DMS114 treated with DMSO at 0.1 percent for 48 hours (cell line): ENCODE results near the gene TAS2R42.

Source experiments
- DNase-seq: peaks from one replicate; lab custom pipeline; 2025; ENCODE audit not compliant: unreplicated experiment; lab: John Stamatoyannopoulos, UW

The TAS2R42 gene, protein sequence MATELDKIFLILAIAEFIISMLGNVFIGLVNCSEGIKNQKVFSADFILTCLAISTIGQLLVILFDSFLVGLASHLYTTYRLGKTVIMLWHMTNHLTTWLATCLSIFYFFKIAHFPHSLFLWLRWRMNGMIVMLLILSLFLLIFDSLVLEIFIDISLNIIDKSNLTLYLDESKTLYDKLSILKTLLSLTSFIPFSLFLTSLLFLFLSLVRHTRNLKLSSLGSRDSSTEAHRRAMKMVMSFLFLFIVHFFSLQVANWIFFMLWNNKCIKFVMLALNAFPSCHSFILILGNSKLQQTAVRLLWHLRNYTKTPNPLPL

DNA sequence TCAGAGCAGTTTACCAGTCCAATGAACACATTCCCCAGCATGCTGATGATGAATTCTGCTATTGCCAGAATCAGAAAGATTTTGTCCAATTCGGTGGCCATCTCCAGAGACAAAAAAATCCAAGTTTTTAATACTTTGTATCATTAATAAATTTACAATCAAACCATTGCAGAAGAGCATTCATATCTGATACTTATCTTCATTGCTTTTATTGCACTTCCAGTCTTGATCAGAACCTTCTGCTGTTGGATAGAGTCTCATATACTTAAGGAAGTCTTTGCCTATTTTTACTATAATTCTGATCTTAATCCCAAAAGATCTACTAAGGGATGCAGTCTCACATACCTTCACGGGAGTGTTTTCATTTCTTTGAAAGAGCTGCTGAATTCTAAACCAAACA, at the start of gene TAS2R42:
Gene TAS2R42, minus strand, starts transcription at position 101 of the 400 bp plus-strand sequence. Its CDS starts 0 bp downstream, at position 101.
- no peak for DNase-seq

DNA sequence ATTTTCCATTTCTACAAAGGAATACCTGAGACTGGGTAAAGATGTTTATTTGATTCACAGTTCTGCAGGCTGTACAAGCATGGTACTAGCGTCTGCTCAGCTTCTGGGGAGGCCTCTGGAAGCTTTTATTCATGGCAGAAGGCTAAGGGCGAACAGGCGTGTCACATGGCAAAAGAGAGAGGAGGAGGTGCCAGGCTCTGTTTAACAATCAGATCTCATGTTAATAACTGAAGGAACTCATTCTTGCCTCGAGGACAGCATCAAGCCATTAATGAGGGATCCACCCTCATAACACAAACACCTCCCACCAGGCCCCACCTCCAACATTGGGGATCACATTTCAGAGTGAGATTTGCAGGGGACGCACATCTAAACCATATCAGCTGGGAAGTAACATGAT, 46.8 kb upstream of the TAS2R42 start:
- no peak for DNase-seq

GRCh38 chr12:11228296-11228879, 41.7 kb upstream of the TAS2R42 start:
- peak; percentile 64 for DNase-seq

- no peak for DNase-seq
Measured at GRCh38 chr12:11227373-11227772, 40.6 kb upstream of the TAS2R42 start.

GRCh38 chr12:11209113-11209512, 22.4 kb upstream of the TAS2R42 start:
- DNase-seq, result no peak

DNA sequence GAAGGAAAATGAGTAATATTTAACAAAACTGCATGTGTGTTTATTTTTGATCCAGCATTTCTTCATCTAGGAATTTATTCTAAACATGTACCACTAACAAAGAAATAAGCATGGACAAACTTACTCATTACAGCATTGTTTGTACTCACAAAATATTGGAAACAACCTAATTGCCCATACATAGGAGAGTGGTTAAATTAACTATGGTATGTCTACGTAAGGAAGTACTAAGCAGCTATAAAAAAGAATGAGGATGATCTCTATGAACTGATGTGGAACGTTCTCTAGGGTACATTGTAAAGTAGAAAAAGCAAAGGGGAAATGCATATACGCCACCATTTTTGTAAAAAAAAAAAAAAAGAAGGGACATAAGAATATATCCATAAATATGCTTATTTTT, 17.4 kb upstream of the TAS2R42 start:
- DNase-seq, result no peak

- DNase-seq, result no peak
Measured at GRCh38 chr12:11202811-11203210, 16.1 kb upstream of the TAS2R42 start.

GRCh38 chr12:11183011-11183410, 3.7 kb downstream of the TAS2R42 start:
- DNase-seq, result no peak

GRCh38 chr12:11182529-11182928, 4.2 kb downstream of the TAS2R42 start:
- DNase-seq, result no peak

DNA sequence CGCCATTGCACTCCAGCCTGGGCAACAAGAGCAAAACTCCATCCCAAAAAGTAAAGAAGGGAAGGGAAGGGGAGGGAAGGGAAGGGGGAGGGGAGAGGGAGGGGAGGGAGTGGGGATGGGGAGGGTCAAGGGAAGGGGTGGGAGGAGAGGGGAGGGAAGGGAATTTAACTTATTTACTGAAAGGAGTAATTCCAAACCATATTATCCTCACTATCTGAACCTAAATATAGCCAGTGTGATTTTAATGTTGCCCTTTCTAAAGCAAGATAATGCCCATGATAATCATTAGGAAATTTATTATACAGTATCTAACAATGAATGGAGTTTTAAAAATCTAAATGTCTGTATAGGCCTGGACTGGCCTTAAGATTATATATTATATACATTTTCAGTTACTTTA, 8.5 kb downstream of the TAS2R42 start:
- DNase-seq, result no peak

- no peak for DNase-seq
Measured at GRCh38 chr12:11174022-11174421, 12.7 kb downstream of the TAS2R42 start.

- peak; percentile 61 for DNase-seq
Measured at GRCh38 chr12:11171969-11172675, 14.6 kb downstream of the TAS2R42 start.

- DNase-seq, result peak; percentile 88
Measured at GRCh38 chr12:11171145-11171968, 15.4 kb downstream of the TAS2R42 start, which contains the start of gene SMIM10L1. TSS of gene SMIM10L1 (plus strand) at chr12:11171194. CDS start at chr12:11171357, 163 bp downstream.

GRCh38 chr12:11170810-11171144, 16.0 kb downstream of the TAS2R42 start:
- no peak for DNase-seq

GRCh38 chr12:11166300-11166699, 20.4 kb downstream of the TAS2R42 start:
- DNase-seq, result no peak

- DNase-seq, result no peak
Measured at GRCh38 chr12:11164384-11164783, 22.4 kb downstream of the TAS2R42 start.

DNA sequence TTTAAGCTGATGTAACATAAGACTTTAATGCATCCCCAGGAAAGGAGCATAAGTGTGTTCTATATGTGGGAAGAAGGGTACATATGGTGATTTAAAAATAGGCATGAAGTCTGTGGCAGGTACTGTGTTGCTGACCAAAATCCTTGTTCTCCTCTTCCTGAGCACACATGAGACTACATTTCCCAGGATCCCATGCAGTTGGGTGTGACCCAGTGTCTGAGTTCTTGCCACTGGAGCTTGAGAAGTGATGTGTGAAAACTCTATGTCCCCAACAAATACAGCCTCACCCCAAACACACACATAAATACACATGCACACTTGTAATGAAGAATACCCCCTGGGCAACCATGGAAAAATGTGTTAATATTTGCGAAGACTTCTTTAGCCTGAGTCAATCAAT, 24.2 kb downstream of the TAS2R42 start:
- no peak for DNase-seq

GRCh38 chr12:11158885-11159444, 27.8 kb downstream of the TAS2R42 start:
- no peak for DNase-seq

DNA sequence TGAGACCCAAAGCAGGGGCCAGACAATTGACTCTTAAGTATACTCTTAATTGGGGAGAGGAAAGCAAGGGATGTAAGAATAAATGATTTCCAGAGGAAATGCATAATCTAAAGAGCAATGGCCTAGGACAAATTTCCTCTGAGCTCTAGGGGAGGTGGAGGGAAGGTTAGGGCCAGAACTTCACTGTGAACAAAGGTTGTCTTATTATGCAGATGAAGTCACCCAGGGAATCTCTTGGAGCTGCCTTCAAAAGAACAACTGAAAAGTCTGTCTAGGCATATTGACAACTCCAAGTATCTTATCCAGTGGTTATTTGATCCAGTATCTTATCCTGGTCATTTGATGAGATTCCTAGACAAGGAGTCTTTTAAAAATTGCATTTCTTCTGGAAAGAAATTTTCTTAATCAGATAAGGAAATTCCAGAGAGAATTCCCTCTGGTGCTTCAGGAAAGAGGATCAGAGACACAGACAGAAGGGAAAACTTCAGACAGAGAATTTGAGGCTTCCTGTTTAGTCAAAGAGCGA, 32.3 kb downstream of the TAS2R42 start:
- no peak for DNase-seq

- no peak for DNase-seq
Measured at GRCh38 chr12:11152725-11153124, 34.0 kb downstream of the TAS2R42 start.

- DNase-seq, result no peak
Measured at GRCh38 chr12:11150832-11151231, 35.9 kb downstream of the TAS2R42 start.
